Stimulated activated CD4-positive, alpha-beta T cell treated with anti-CD3 and anti-CD28 coated beads, TNF-alpha, amount 100 ng/mL, for 24 hours (primary cell): ENCODE measurements around the gene C5orf34.
A peak's percentile ranks its signal among the peaks of the same experiment; 100 is the strongest.
"Not testable (repeated sequence)": the region's sequence is repeated elsewhere in the genome, so short reads cannot be mapped to it uniquely, and the experiment has no call there.

Experiments
- DNase-seq, 3 experiments: peaks; one replicate each; pipeline ENCODE4 v3.0.0-alpha.2; 2020; ENCODE audit warnings: low read depth in 3 of 3

Gene C5orf34

GRCh38 chr5:43514816-43515677 lies at the start of gene C5orf34:
C5orf34 (minus strand) TSS chr5:43515148; CDS start chr5:43509339, 5,809 bp downstream.
- DNase-seq = peak; percentile 91 to 95 (median 92)

DNA sequence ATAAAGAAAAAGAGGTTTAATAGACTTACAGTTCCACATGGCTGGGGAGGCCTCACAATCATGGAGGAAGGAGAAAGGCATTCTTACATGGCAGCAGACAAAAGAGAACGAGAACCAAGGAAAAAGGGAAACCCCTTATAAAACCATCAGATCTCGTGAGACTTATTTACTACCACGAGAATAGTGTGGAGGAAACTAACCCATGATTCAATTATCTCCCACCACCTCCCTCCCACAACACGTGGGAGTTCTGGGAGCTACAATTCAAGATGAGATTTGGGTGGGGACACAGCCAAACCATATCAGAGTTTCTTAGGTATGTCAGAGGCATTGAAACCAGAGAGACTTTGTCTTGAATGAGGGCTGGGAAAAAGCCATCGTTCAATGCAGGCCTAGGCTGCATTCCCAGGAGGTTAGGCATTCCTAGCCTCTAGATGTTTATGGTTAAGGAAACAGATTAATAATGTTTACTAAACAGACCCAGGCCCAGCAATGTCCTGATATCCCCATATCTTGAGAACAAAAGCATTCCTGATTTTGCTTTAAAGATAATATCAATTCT lies 49.4 kb upstream of the C5orf34 start:
- no peak for DNase-seq

DNA sequence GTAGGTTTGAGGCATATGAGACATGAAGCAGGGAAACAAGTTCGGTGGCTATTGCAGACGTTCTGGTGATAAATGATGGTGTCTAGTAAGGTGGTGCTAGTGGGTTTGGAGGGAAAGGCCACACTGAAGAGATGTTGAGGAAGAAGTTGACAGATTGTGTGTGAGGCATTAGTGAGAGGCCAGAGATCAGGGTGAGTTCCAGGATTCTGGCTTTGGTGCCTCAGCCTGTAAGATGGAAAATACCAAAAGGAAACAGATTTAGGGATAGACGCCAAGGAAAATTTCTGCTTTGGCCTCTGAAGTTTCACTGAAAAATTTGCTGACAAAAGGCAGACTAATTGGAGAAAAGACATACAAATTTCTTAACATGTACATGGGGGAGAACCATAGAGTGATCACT lies 48.4 kb upstream of the C5orf34 start:
- DNase-seq = no peak

- DNase-seq = no peak
These were observed 46.4 kb upstream of the C5orf34 start for GRCh38 chr5:43561356-43561755.

GRCh38 chr5:43560128-43560527 lies 45.2 kb upstream of the C5orf34 start:
- DNase-seq = no peak

DNA sequence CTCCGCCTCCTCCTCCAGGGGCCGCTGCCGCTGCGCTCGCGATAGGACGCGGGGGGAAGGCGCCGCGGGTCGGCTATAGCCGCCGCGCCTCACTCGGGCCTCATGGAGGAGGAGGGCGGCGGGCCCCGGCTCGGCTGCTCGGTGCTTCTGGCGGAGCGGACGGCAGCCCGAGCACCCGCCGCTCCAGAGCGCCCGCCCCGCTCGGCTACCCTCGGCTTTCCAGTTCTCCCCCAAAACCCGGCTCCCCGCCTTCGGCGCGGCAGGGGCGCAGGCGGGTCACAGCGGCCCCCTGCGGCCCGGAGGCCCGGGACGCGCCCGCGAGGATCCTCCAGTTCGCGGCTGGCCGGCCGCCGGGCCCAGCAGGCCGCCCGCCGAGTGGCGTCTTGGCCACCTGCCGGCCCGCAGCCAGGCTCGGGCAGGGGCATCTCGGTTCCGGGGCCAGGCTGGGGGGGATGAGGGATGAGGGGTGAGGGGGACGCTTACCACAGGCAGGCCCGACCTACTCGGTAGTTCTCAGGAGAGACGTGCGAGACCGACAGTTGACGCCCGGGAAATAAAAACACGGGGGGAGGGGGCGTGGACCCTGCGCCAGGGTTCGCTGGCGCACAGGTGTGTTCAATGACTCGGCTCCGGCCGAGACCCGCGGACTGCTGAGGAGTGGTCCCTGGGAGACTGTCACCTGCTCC lies 42.1 kb upstream of the C5orf34 start, which contains the start of gene PAIP1:
Gene PAIP1 (minus strand): TSS at position 221 of the 686 bp plus-strand sequence. CDS start 231 bp downstream, outside the sequence.
- DNase-seq = peak; percentile 67 to 71 (median 70)

DNA sequence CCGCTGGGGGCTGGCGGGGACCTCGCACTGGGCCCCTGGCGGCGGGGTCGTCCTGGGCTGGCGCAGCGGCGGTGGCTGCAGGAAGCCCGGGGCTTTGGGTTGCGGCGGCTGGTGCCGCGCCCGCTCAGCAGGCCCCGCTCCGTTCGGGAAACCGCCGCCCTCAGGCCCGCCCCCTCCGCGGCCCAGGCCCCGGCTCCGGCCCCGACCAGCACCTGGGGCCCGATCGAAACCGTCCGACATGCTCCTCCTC lies 41.6 kb upstream of the C5orf34 start:
- DNase-seq = peak in 1 of 3 experiments; percentile 81

GRCh38 chr5:43555895-43556606 lies 41.1 kb upstream of the C5orf34 start:
- peak; percentile 5 to 49 (median 11) for DNase-seq

- DNase-seq = no peak
These were observed 39.5 kb upstream of the C5orf34 start for GRCh38 chr5:43554497-43554896.

DNA sequence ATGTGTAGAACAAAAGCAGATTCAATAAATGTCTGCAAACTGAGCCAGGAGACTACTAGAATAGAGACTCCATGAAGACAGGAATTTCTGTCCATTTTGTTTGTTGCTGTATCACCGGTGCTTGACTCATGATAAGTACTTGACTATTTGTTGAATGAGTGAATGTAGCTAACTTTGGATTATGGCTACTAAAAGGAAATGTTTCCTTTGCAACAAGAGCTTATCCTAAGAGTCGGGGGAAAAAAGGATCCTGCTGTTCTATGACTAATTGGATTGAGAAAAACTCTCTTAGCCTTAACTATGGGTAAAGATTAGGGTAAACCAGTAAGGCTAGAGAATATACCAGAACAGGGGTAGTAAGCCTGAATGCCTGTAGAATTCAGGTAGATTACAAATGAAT lies 38.4 kb upstream of the C5orf34 start:
- DNase-seq = no peak

- no peak for DNase-seq
These were observed 36.8 kb upstream of the C5orf34 start for GRCh38 chr5:43551731-43552130.

DNA sequence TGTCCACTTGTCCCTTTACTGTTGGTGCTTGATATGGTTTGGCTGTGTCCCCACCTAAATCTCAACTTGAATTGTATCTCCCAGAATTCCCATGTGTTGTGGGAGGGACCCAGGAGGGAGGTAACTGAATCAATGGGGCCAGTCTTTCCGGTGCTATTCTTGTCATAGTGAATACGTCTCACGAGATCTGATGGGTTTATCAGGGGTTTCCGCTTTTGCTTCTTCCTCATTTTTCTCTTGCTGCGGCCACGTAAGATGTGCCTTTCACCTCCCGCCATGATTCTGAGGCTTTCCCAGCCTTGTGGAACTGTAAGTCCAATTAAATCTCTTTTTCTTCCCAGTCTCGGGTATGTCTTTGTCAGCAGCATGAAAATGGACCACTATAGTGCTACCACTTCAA lies 34.3 kb upstream of the C5orf34 start:
- DNase-seq = not testable (repeated sequence)

DNA sequence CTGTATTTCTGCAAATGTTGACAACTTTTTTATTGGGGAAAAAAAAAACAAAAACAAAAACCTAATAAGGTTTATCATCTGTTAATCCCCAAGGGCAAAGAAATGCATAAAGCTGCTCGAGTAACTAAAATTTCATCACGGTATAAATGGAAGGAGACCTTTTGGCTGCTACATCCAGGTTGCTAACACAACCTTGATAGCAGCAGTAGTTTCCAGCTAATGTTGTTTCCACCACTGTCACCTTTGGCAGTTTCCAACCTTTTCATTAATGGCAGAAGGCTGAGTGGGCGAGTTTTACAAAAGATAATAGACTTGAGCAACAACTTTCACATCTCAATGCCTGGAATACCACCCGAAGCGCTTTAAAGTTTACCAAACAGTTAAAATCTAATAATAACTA lies 33.4 kb upstream of the C5orf34 start:
- no peak for DNase-seq

- DNase-seq = no peak
These were observed 32.6 kb upstream of the C5orf34 start for GRCh38 chr5:43547532-43547931.

DNA sequence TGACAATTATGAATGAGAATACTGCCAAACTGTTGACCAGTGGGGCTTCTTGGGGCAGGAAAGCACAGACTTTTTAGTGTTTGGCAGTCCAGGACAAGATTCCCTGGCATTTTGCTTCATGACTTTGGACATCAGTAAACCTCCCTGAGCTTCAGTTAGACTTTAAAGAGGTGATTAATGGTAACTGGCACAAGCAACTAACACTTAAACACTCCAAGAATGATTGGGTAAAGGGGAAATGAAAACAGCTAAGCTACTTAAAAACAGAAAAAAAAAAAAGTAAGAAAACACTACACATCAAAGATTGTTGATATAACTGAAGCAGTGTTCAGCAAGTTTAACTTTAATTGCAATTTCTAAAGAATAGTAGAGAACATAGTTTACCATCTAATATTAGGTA lies 28.5 kb upstream of the C5orf34 start:
- DNase-seq = no peak

DNA sequence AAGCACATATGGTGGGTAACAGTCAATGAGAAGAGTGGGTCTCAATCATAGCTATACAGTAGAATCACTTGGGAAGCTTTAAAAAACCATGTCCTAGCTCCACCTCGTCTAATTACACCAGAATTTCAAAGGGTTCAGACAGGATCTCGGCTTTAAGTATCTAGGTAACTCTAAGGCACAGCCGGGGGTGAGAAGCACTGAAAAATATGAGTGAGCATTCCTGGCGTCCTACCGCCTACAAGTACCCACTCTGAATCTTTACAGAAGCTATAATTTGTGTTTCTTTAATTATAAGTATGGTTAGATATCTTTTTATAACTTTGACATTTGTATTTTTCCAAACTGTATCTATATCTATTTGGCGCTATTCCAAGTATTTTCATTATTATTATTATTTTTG lies 25.8 kb upstream of the C5orf34 start:
- no peak for DNase-seq

GRCh38 chr5:43536972-43537371 lies 22.0 kb upstream of the C5orf34 start:
- DNase-seq = no peak

GRCh38 chr5:43533646-43534045 lies 18.7 kb upstream of the C5orf34 start:
- no peak for DNase-seq

DNA sequence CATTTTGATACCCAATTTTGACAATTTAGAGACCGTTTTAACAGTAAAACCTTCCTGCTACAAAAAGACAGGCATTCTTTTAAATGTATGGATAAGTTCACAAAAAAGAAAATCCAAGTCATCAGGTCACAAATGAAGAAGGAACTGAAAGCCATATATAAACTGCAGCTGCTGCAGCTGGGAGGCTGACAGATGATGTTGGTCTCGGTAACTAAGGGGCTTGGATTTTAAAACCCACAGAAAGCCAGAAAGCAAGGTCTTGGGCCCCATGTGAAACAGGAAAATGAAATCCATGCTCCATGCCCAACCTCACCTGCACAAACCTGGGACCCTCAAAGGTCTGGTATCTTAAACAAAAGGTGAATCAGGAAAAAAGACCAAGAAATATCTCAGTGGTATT lies 15.7 kb upstream of the C5orf34 start:
- DNase-seq = no peak

DNA sequence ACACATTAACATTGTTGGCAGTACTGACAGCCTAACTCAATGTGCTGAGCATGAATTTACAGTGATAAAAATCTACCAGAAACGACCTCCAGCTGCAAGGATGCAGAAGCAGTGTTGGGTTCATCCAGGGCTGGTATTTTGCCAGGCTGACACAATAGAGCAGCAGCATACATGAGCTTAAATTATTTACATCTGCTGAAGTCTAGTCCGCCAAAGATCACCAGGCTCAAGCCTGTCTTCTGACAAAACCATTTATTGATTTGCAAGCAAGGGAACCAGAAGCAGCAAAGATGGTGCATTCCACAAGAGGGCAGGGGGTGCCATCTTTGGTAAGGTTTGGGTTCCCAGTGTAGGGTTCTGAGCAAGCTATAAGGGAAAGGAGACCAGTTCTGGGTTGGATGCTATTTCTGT lies 8.7 kb upstream of the C5orf34 start:
- no peak for DNase-seq

DNA sequence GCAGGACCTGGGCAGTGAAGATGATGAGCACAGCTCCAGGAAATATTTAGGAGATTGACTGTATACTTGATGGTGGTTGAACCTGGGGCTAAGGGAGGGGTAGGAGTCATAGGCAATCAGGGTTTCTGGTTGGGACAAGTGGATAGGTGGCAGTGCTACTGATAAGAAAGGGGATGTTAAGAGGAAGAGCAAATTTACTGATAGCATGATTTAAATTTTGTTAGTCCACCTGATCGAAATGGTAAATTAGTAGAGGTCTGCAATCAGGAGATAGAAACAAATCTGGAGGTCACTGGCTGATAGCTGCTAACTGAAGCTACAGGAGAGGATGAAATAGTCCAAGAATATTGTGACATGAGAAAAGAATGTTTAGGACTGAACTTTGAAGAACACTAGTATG lies 5.7 kb upstream of the C5orf34 start:
- no peak for DNase-seq

DNA sequence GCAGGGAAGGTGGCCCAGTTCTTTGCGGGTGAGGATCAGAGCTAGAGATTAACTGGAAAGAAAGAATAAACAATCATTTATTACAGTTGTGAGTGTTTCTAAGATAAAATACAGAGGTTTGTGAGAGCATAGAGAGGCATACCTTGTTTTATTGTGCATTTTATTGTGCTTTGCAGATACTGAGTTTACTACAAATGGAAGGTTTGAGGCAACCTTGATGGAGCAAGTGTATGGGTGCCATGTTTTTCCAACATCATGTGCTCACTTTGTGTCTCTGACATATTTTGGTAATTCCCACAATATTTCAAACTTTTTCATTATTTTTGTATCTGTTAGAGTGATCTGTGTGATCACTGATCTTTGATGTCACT lies 715 bp upstream of the C5orf34 start:
- DNase-seq = no peak
